Right forelimb (tissue), 1 donor: ENCODE measurements around the gene DUSP7.

Experiments
- DNase-seq: peaks from one replicate; pipeline ENCODE4 v3.0.0-alpha.2; 2018

Gene DUSP7

GRCh38 chr3:52086461-52086860 is 30.1 kb upstream of the DUSP7 start:
- no peak for DNase-seq

GRCh38 chr3:52085681-52086282 is 29.4 kb upstream of the DUSP7 start:
- DNase-seq = no peak

- no peak for DNase-seq
Measured at GRCh38 chr3:52084954-52085680, 28.7 kb upstream of the DUSP7 start.

GRCh38 chr3:52084216-52084945 is 28.0 kb upstream of the DUSP7 start:
- DNase-seq = no peak

GRCh38 chr3:52083556-52084087 is 27.3 kb upstream of the DUSP7 start:
- DNase-seq = no peak

GRCh38 chr3:52082951-52083350 is 26.6 kb upstream of the DUSP7 start:
- no peak for DNase-seq

GRCh38 chr3:52080830-52081719 is 24.7 kb upstream of the DUSP7 start:
- DNase-seq = no peak

GRCh38 chr3:52079958-52080357 is 23.6 kb upstream of the DUSP7 start:
- no peak for DNase-seq

- DNase-seq = no peak
Measured at GRCh38 chr3:52078781-52079560, 22.6 kb upstream of the DUSP7 start.

- no peak for DNase-seq
Measured at GRCh38 chr3:52077925-52078324, 21.6 kb upstream of the DUSP7 start.

- DNase-seq = peak; percentile 84
Measured at GRCh38 chr3:52076896-52077780, 20.8 kb upstream of the DUSP7 start.

GRCh38 chr3:52073490-52073889 is 17.1 kb upstream of the DUSP7 start:
- DNase-seq = no peak

GRCh38 chr3:52072471-52072870 is 16.1 kb upstream of the DUSP7 start:
- no peak for DNase-seq

- DNase-seq = no peak
Measured at GRCh38 chr3:52072020-52072419, 15.6 kb upstream of the DUSP7 start.

- DNase-seq = no peak
Measured at GRCh38 chr3:52070724-52071621, 14.6 kb upstream of the DUSP7 start.

GRCh38 chr3:52069855-52070254 is 13.5 kb upstream of the DUSP7 start:
- no peak for DNase-seq

- no peak for DNase-seq
Measured at GRCh38 chr3:52069135-52069534, 12.8 kb upstream of the DUSP7 start.

- DNase-seq = no peak
Measured at GRCh38 chr3:52068730-52069129, 12.4 kb upstream of the DUSP7 start.

- peak; percentile 88 for DNase-seq
Measured at GRCh38 chr3:52068055-52068571, 11.7 kb upstream of the DUSP7 start.

GRCh38 chr3:52067526-52067925 is 11.2 kb upstream of the DUSP7 start:
- DNase-seq = no peak
